GM12874 (cell line): ENCODE results near the gene KRTAP4-3.

Source experiments
- CTCF ChIP-seq: IDR thresholded peaks from 2 replicates; pipeline ENCODE4 v1.5.1; 2011; ENCODE audit warnings: low read depth, mild to moderate bottlenecking, control low read depth, low read length, moderate library complexity; ENCODE audit not compliant: insufficient read depth

The KRTAP4-3 gene

GRCh38 chr17:41150026-41150425 lies 18.0 kb downstream of the KRTAP4-3 start:
- TF ChIP-seq CTCF: no peak

- TF ChIP-seq CTCF: no peak
Measured at GRCh38 chr17:41149652-41149985, 18.4 kb downstream of the KRTAP4-3 start, which contains the start of gene KRTAP4-5. KRTAP4-5 (minus strand) TSS chr17:41149825; CDS start chr17:41149767, 58 bp downstream.

DNA sequence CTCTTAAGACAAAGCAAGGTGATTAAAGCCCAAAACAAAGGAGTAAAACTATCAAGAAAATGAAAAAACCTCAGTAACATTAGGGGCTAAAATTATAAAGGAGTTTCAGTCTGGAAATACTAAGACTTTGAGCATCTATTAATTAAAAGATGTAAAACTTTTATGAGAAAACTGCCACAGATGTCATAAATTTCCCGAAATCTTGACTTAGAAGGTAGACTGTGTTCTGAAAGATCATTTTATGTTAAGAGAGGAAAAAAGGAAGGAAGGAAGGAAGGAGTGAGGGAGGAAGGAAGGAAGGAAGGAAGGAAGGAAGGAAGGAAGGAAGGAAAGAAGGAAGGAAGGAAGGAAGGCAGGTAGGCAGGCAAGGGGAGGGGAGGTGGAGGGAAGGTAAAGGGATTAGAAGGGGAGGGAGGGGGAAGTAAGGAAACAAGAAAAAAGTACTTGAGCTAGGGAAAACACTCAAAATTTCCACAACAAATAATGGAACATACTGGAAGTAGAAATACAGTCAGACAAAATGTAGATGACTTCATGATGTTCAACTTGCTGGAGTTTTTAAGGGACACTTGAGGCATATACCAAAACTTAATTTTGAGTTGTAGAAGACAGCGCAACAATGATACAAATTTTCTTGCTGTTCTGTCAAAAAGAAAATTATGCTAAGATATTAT lies 20.4 kb downstream of the KRTAP4-3 start:
- TF ChIP-seq CTCF: no peak

- TF ChIP-seq CTCF: no peak
Measured at GRCh38 chr17:41145261-41145660, 22.8 kb downstream of the KRTAP4-3 start.

- no peak for TF ChIP-seq CTCF
Measured at GRCh38 chr17:41144846-41145245, 23.2 kb downstream of the KRTAP4-3 start.

- no peak for TF ChIP-seq CTCF
Measured at GRCh38 chr17:41141361-41141760, 26.7 kb downstream of the KRTAP4-3 start.

DNA sequence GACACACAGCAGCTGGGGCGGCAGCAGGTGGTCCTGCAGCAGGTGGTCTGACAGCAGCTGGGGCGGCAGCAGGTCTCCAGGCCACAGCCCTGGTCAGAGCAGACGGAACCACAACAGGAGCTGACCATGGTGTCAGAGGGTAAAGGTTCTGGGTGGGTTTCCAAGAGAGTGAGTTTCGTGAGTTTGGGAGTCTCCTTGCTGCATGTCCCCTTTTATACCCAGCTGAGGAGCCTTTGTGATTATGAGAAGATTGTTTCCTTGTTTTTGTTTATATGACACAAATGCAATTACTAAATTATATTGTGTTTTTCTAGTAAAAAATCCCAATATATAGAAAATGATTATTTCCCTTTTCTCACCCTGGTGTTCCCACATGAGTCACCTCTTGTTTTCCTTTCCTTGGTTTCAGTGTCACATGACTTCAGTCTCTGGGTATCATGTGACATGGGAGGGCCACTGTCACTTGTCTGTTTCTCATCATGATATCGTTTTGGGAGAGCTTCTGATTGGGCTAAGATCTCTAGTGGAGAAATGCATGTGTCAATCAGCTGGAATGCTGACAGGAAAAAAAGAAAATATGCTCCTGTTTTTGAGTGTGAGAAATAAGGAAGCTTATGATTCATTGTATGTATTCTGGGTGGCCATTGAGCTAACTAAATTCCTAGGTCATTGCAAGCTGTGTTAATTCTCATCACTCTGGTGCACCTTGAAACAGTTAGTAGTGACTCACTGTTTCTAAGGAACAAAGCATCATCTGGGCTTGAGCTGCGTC lies 27.5 kb downstream of the KRTAP4-3 start, which contains the start of gene KRTAP4-6:
Gene KRTAP4-6, minus strand, starts transcription at position 185 of the 772 bp plus-strand sequence. Its CDS starts 57 bp downstream, at position 128.
- no peak for TF ChIP-seq CTCF
